HG02763 (cell line): ENCODE data around the gene HHATL.

Experiments used
- ATAC-seq: cut with Tn5 transposase; IDR thresholded peaks from one replicate; pipeline ENCODE4 v1.9.1; 2021; ENCODE audit warnings: mild to moderate bottlenecking, moderate library complexity; ENCODE audit not compliant: unreplicated experiment

Gene HHATL

GRCh38 chr3:42654331-42655201 is 48.0 kb downstream of the HHATL start:
- ATAC-seq, result no peak

GRCh38 chr3:42653560-42654330 is 48.9 kb downstream of the HHATL start, which contains the start of gene ZBTB47:
TSS of gene ZBTB47 (plus strand) at chr3:42653697. CDS start at chr3:42658356, 4,659 bp downstream.
- ATAC-seq, result no peak

- ATAC-seq, result no peak
These were observed 49.4 kb downstream of the HHATL start for GRCh38 chr3:42653303-42653559.

GRCh38 chr3:42652611-42653302 is 49.8 kb downstream of the HHATL start:
- no peak for ATAC-seq

- ATAC-seq, result no peak
These were observed 50.4 kb downstream of the HHATL start for GRCh38 chr3:42652251-42652610.

GRCh38 chr3:42651248-42652091 is 51.1 kb downstream of the HHATL start:
- no peak for ATAC-seq

- ATAC-seq, result no peak
These were observed 52.8 kb downstream of the HHATL start for GRCh38 chr3:42649783-42650182.

- no peak for ATAC-seq
These were observed 53.6 kb downstream of the HHATL start for GRCh38 chr3:42649006-42649405.

- no peak for ATAC-seq
These were observed 54.7 kb downstream of the HHATL start for GRCh38 chr3:42647821-42648459.
